ENCODE measurements around the gene CES1. TPM values are rescaled to one million over a fixed set of nuclear protein-coding genes. Genes with fewer than 3 reads are reported as not detected.

Gene CES1
- total and polyA plus RNA-seq, 2 of the 8 experiments (the other 6 are each of a cell fraction or from before 2014, with no cell fraction given) = 0.91 to 1.2 TPM

GRCh38 chr16:55849536-55849935, 16.6 kb upstream of the CES1 start (continued):
- TF ChIP-seq CHD7 (IDR thresholded peaks at IDR 0.05; ENCODE audit: insufficient replicate concordance, low read length) = no peak
- no peak for TF ChIP-seq TCF12 (IDR thresholded peaks at IDR 0.05; ENCODE audit: low read depth, low read length)
- TF ChIP-seq, protein P1, sequence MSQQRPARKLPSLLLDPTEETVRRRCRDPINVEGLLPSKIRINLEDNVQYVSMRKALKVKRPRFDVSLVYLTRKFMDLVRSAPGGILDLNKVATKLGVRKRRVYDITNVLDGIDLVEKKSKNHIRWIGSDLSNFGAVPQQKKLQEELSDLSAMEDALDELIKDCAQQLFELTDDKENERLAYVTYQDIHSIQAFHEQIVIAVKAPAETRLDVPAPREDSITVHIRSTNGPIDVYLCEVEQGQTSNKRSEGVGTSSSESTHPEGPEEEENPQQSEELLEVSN (IDR thresholded peaks at IDR 0.05) = no peak
- TF ChIP-seq CREB1 (IDR thresholded peaks at IDR 0.05) = no peak
- TF ChIP-seq KDM4A (IDR thresholded peaks at IDR 0.05; ENCODE audit: low read depth, low read length, severe bottlenecking) = no peak
- TF ChIP-seq SAP30 (IDR thresholded peaks at IDR 0.05; ENCODE audit: insufficient read depth, insufficient replicate concordance, low read length) = no peak

Data from H1 (cell line).